HG02981 (cell line): Measurements from ENCODE around the gene BZW2.

Experiments
- ATAC-seq: cut with Tn5 transposase; IDR thresholded peaks from one replicate; pipeline ENCODE4 v1.9.1; 2021; ENCODE audit warnings: mild to moderate bottlenecking, moderate library complexity; ENCODE audit not compliant: unreplicated experiment

The BZW2 gene

DNA sequence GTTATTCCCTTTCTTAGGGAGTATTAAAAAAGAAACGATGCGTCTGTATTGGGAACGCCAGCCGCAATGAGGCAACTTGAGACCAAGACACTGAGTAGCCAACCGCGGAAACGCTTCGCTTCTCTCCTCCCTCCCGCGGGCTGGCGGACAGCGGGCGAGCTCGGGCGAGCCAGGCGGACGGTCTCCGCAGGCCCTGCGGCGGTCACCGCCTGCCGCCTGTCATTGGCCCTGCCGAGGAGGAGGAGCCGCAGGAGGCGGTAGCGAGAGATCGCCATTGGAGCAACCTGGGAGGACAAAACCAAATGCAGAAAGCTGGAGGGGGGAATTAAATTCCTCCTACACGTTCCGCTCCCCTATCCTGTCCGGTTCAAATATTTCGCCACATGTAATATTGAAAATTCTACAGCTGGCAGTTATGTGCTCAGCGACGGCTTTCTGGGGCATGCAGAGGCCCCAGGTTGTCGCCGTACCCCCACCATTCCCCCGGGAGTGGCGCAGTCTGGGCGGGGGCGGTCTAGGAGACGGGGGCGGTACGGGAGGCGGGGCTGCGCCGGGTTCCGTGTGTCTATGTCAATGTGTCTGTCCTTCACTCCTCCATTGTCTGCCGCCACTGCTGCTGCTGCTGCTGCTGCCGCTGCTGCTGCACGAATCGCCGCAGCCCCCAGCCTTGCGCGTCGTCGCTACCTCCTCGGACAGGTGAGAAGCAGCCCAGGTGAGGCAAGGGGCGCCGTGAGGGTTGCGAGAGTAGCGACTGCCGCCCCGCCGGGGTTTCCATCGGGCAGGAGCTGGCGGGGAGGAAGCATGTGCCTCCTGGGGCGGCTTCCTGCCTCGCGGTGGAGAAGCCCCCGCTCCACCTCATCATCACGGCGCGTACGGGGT is at the start of gene BZW2, which contains the start of gene ANKMY2:
Gene BZW2 (plus strand): TSS at position 589 of the 879 bp plus-strand sequence. CDS start 19,263 bp downstream, outside the sequence.
Gene ANKMY2 (minus strand): TSS at position 162 of the 879 bp plus-strand sequence. CDS start 181 bp downstream, outside the sequence.
- ATAC-seq, result peak; percentile 97

DNA sequence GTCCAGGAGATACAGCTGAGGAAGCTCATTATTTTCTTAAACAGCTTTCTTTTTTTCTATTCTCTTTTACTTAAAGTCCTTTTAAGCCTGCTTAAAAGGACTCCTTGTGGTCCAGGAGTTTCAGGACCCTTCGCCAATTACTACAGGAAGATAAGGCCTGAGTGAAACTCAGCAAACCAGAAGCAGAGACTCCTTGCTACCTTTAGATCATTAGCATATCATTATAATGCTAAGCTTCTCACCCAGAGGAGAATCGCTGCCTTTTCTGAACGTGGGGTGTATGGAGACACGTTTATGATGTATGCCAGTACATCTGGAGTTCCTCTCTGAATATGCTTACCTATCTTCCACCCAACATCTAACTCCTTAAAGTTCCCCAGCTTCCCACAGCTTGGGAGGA is 48.0 kb upstream of the BZW2 start:
- ATAC-seq, result no peak

DNA sequence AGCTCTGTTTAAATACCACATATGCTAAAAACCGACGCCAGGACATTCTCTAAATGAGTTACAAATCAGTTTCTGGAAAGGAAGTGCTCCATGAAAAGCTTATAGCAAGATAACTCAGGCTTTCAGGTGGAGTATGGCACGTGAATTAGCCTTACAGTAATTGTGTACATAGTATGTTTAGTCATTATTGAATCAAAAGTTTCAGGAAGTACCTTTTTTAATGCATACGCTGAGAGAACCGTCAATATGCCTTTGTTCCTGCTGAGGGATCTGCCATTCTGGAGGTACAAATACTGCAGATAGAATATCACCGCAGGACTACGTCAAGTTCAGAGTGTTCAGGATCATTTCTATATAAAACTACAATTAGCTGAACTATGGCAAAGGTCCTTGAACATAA is 46.1 kb upstream of the BZW2 start:
- ATAC-seq, result no peak

DNA sequence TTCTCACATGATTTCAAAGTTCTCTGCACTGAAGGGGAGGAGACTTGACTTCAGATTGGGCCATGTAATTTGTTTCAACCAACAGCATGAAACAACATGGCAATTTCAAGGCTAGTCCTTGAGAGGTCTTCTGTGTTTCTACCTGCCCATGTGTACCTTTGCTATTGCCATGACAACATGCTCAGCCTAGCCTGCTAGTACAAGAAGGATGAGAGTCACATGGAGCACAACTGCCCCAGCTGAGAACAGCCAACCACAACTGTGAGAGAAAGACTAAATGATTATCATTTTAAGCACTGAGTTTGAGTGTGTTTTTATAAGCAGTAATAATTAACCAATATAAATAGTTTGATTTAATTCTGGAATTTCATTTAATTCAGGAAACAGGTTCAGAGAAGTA is 42.3 kb upstream of the BZW2 start:
- ATAC-seq, result no peak

DNA sequence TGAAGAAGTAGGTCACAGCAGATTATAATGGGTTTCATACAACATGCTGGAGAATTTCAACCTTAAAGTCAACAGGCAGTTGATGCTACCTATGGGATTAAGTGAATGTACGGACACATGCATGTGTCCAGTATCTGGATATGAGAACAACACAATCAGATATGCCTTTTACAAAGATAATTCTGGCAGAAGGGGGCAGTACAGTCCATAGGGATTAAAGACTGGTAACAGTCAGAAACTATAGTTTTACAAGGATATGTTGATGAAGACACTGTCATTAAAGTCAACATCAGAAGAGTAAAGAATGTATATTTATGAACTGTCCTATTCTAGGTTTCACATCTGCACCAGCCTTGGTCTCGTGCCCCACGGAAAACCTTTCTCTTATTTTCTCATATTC is 41.9 kb upstream of the BZW2 start:
- no peak for ATAC-seq

DNA sequence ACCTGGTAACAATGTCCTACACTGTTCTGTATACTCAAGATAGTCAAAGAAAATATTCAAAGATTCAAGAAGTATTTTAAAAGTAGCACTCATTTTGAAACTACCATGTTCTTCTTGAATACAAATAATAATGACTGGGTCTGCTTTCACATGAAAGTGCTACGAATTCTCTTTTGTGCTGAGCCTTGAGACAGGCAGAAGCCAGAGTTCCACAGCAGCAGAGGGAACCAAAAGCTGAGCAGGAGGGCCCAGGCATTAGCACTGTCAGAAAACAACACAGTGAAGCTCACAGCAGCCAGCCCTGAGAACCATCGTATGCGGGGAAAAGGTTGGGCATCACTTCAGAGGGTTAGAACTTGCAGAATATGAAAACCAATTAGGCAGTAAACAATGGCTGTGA is 39.3 kb upstream of the BZW2 start:
- no peak for ATAC-seq

DNA sequence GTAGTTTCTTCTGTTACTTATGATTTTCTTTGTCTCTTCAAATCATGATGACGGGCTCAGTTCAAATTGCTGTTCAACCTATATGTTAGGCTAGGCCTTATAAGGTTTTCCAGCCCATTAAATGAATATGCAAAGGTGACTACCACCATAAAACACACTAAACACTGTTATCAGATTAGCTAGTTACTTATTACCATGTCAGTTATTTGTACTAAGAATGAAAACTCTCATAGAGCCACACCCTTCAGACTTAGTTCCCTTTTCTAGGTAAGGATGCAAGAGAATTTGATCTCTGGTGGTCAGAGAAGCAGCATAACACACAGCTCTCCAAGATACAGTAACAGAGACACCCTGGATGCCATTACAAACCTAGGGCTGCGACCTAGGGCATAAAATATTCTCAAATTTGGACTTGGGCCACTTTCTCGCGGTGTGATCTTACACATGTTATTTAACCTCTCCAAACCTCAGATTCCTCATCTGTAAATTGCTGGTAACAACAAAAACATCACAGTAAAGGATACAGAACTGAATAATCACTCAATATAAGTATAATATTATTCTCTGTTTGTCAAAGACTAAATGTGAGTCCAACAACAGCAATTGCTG is 36.0 kb upstream of the BZW2 start:
- ATAC-seq, result peak; percentile 84

DNA sequence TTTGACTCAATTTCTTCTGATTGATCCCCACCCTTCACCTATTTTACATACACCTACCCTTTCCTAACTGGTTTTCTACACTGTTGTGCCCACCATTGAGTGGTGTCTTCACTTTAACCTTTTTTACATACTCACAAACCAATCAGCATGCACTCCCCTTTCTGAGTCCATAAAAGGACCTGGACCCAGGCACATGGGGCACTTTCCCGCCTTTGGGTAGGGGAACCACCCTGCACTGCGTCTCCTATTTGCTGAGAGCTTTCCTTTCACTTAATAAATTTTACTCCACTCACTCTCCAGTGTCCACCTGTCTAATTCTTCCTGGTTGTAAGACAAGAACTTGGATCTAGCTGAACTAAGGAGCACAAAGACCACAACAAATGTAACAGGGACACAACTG is 34.3 kb upstream of the BZW2 start:
- no peak for ATAC-seq

DNA sequence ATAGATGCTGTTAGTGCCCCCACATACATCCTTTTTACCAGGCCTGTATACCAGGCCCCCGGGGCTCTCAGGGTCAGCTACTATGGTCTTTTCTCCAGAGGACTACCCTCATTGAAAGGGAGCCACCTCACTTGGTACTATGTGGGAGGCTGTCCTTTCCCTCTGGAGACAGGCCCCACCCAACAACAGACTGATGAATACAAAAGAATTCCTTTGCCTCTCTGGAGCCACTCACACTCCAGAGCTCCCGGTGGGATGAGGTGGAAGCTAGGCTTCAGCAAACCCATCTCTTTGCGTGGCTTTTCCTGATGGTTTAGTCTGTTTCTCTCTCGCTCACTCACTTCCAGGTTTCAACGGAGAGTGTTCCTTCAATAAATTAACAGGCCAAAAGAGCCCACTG is 30.8 kb upstream of the BZW2 start:
- ATAC-seq, result no peak

DNA sequence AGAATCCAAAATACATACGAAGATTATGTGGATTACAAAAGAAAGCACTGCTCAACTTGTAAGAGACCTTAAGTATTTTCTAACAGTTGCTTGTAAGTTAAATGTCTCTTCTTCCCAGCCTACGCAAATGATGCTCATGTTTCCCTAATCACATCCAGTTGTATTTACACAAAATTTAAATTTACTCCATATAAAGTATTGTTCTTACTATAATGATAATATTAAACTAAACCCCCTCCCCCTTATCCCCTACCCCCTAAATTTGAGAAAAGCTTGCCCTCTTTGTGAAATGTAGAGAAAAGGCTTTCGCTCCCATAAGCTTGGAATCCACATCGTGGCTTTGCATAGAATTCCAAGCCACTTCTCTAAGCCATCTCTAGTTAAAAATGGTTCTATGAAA is 29.9 kb upstream of the BZW2 start:
- ATAC-seq, result no peak

DNA sequence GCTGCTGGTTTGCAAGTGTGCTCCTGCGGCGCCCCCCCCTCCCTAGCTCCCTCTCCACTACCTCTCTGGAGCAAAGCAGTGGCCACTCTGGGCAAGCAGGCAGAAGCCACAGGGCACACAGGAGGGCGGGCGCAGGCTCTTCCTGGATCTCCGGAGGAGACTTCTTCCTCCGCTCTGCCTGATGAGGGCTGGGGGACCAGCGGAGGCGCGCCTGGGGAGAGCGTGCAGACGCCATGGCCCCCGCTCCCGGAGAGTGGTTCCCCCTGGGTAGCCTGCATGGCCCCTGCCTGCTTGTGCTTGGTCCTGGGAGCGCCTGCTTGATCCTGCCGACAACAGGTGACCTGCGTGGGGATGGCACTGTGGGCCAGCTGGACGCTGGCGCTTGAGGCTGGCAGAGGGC is 29.4 kb upstream of the BZW2 start:
- no peak for ATAC-seq

DNA sequence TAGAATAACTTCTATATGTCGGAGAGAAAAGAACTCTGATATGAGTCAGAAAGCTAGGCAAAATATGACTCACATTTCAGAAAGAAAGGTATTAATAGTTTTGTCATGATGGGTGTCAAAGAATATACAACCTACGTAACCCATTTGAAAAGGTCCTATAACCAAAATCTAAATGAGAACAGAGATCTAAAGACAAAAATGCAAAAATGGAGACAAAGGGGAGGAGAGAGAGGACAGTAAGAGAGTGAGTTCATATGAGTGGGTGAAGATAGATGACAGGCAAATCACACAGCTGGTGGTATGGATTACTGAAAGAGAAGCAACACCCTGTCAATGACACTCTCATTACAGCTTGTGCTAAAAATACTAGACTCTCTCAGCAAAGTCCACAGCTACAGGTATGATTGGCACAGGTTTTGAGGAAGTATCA is 26.0 kb upstream of the BZW2 start:
- ATAC-seq, result peak; percentile 78

DNA sequence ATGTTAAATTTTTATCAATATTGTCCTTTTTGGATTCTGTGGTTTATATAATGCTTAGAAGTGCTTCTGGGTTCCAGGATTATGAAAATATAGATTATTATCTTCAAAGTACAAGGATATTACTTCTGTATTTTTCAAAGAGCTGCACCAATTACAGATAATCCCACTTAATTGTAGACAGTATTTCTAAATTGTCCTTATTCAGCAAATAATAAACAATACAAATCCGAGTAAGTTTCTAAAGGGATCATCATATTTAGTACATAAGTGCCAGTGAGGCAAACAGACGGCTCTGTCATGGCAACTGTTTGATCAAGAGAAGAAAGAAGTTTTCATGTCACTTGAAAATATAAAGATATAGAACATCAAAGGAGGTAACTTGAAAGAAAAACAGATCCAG is 19.6 kb upstream of the BZW2 start:
- no peak for ATAC-seq

DNA sequence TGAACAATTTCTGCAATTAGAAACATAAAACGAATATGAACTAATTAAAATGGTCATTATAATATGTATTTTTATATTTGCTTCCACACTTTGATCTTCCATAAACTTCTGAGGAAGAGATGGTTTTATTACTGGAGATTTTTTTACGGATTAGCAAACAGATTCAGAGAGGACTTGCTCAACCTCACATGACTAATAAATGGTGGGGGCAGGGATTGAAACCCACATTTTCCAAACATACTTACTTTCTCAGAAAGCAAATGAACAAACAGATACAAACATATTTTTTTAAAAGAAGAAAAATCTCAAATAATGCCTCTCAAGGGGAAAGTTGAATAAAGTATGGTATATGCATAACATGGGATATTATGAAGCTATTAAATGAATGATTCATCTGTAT is 18.7 kb upstream of the BZW2 start:
- no peak for ATAC-seq

DNA sequence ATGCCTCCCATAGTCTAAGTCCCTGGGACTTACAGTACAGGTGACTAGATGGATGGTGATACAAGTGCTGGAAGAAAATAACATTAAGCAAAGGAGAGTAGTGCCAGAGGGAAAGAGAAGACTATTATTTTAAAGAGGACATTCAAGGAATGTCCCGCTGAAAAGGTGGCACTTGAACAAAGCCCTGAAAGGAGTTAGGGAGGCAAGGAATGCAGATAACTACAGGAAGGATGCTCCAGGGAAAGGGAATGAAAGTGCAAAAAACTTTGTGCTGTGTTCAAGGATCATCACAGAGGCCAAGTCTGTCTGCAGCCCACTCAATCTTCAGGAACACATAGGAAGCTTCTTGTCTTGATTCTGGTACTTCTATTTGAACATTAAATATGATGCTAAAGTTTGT is 15.3 kb upstream of the BZW2 start:
- no peak for ATAC-seq

DNA sequence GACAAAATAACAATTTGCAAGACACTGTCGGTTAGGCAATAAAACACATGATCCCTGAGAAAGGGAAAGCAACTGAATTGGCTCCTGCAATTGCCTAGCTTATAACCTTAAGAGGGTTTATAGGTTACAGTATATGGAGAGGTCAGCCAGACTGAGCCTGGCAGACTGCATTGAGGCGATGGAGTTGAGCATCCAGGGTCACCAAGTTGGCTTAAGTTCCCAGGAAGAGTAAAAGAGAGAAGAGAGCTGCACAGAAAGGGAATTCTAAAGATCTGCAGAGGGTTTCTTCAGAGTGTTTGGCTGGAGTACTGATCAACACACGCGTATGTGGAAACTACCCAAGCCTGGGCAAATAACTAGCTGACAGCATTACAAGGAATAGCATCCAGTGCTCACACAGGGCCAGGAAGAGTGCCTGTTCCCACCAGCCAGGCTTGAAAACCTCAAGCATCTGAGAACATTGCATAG is 11.7 kb upstream of the BZW2 start:
- no peak for ATAC-seq

DNA sequence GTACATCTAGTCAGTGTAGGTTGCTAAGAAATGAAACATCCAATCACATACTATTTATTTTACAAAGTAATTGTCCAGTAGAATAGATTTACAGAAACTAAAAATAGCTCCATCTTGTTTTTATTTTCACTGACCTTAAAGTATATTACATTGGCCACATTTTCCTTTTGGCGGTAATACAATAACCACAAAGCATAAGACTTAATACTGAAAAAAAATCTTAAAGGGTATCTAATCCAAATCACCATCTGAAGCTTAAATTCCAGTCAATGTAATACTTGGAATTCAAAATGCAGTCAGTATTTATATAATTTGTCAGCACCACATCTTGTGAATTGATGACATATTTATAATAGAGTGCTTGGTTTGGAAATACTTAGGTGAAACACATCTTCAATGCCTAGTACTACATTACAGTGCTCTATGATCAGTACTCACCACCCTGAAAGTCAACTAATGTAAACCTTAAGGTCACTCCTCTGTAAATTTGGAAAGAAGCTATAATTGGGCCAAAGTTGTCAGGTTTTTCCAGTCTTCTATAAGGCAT is 9.4 kb upstream of the BZW2 start:
- ATAC-seq, result no peak

DNA sequence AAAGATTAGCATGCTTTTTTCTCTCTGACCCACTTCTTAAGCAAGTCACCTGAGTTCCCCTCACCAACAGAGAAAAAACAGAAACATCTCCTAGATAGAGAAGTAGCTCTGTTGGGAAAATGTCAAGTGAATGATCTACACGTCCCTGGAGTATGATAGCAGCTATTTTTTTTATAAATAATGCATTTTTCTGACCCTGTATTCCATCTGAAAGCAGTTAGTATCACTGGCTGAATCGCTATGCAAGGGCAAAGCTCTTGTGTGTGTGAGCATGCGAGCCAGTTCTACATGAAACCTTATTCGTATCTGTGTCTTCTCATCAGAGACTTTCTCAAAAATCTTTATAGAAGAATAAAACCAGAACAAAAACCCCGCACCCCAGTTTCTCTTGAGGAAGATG is 8.6 kb upstream of the BZW2 start:
- no peak for ATAC-seq

DNA sequence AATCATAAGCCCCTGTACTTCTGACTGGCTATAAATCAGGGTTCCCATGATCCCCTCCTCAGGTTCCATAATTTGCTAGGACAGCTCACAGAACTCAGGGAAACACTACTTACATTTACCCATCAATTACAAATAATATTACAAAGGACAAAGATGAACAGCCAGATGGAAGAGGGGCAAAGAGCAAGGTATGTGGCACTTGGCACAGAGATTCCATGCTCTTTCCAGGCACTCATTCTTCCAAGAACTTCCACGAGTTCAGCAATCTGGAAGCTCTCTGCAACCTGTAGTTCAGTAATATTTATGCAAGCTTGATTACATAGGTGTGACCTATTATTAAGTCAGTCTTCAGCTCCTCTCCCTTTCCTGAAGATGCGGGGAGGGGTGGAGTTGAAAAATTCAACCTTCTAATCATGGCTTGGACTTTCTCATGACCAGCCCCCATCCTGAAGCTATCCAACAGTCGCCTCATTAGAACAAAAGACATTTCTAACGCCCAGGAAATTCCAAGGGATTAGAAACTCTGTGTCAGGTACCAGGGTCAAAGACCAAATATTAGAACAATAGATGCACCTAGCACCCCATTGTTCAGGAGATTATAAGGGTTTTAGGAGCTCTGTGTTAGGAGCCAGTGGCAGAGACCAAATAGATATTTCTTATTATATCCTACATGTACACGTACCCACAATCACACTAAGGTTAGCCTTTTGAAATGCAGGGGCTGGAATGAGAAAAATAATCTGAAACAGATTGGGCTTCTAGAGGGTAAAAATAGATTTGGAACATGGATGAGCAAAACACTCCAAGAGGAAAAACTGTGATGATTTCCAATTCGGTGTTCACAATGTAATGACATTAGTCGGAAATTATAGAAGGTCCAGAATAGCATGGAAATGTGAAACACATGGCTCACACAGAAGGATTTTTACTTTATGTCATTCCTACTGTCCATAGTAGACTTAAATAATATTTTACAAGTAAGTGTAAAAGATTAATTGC is 7.4 kb upstream of the BZW2 start:
- no peak for ATAC-seq

DNA sequence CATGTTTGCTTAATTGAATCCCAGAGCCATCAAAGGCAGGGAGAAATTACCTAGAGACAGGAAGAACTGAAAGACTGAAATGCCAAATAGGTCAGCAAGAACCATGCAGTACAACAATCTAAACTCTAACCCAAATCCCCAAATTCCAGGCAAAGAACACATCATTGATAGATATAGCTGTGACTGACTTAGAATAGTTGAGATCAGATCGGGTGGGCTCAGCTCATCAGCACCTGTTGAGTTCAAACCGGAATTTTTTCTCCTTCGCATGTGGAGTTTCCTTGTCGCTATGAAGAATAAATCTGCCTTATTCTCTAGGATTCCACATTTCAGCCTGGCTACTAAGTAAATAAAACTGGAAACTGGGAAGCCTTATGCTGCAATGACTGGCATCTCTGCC is 1.8 kb upstream of the BZW2 start:
- no peak for ATAC-seq
